IMR-90 (cell line): ENCODE results near the gene PGAP1. TPM values are rescaled to one million over a fixed set of nuclear protein-coding genes. Genes with fewer than 3 reads are reported as not detected.

Source experiments
- ATAC-seq: fragments of 200-7000 bp; cut with Tn5 transposase; 2 replicates; pipeline ENCODE4 v1.9.1; 2020; ENCODE audit warnings: low read depth, mild to moderate bottlenecking, moderate library complexity
- BruUV-seq: library from RNA; stranded (reverse); fragments of 400-500 nt; replicated peaks from 2 replicates; lab custom pipeline; 2021; lab: Mats Ljungman, UMichigan
- CTCF ChIA-PET: fragments of 300-600 bp; formaldehyde crosslinking; extraction: SDS; loops from one replicate; lab custom pipeline; 2021; ENCODE audit warnings: antibody characterized with exemption; lab: Yijun Ruan, JAX
- POLR2A ChIA-PET: fragments of 300-600 bp; sonication (Branson Sonifier 250); formaldehyde crosslinking; loops from one replicate; lab custom pipeline; 2022; ENCODE audit warnings: antibody characterized with exemption; ENCODE audit not compliant: unreplicated experiment; lab: Charles Lee
- DNase-seq: peaks from one replicate; pipeline ENCODE4 v3.0.0; 2013
- H2AFZ ChIP-seq: replicated peaks from 2 replicates; pipeline ENCODE3; 2013; ENCODE audit warnings: low read length, mild to moderate bottlenecking; ENCODE audit not compliant: poor library complexity
- H2AK5ac ChIP-seq: 2 replicates; pipeline ENCODE4 v1.6.1; 2013; ENCODE audit warnings: low read depth, low read length, inconsistent platforms
- H2AK9ac ChIP-seq: replicated peaks from 2 replicates; pipeline ENCODE3; 2013; ENCODE audit warnings: mild to moderate bottlenecking, low read depth, low read length, moderate library complexity; ENCODE audit not compliant: poor library complexity
- H2BK120ac ChIP-seq: 2 replicates; pipeline ENCODE4 v1.6.1; 2013; ENCODE audit warnings: low read depth, low read length, inconsistent platforms
- H2BK15ac ChIP-seq: 3 replicates; pipeline ENCODE4 v1.6.1; 2013; ENCODE audit warnings: low read depth, low read length, inconsistent platforms
- H2BK20ac ChIP-seq: 2 replicates; pipeline ENCODE4 v1.6.1; 2013; ENCODE audit warnings: low read depth, mild to moderate bottlenecking, inconsistent platforms, low read length, moderate library complexity
- H2BK5ac ChIP-seq: 2 replicates; pipeline ENCODE4 v1.6.1; 2013; ENCODE audit warnings: mild to moderate bottlenecking, low read depth, low read length, inconsistent platforms; ENCODE audit not compliant: poor library complexity, severe bottlenecking
- H3K14ac ChIP-seq: replicated peaks from 2 replicates; pipeline ENCODE4 v1.6.1; 2013; ENCODE audit warnings: low read depth, low read length, inconsistent platforms
- H3K18ac ChIP-seq: 2 replicates; pipeline ENCODE4 v1.6.1; 2013; ENCODE audit warnings: low read depth, low read length, control low read depth
- H3K23ac ChIP-seq: 2 replicates; pipeline ENCODE4 v1.6.1; 2013; ENCODE audit warnings: low read depth, low read length, inconsistent platforms
- H3K27ac ChIP-seq: 2 replicates; pipeline ENCODE4 v1.5.1; 2013; ENCODE audit warnings: mild to moderate bottlenecking, control low read depth, low read length; ENCODE audit not compliant: insufficient read depth
- H3K27me3 ChIP-seq: 2 replicates; pipeline ENCODE4 v1.6.1; 2013; ENCODE audit warnings: low read length; ENCODE audit not compliant: control insufficient read depth, insufficient read depth
- H3K36me3 ChIP-seq: 2 replicates; pipeline ENCODE4 v1.6.1; 2013; ENCODE audit warnings: low read length, mixed read lengths; ENCODE audit not compliant: control insufficient read depth, insufficient read depth
- H3K4ac ChIP-seq: 2 replicates; pipeline ENCODE4 v1.6.1; 2013; ENCODE audit warnings: low read depth, low read length, inconsistent platforms
- H3K4me1 ChIP-seq: 2 replicates; pipeline ENCODE4 v1.6.1; 2013; ENCODE audit warnings: low read length, mixed read lengths; ENCODE audit not compliant: control insufficient read depth, insufficient read depth
- H3K4me2 ChIP-seq: 2 replicates; pipeline ENCODE4 v1.6.1; 2013; ENCODE audit warnings: low read depth, mild to moderate bottlenecking, control low read depth, low read length, moderate library complexity
- H3K4me3 ChIP-seq: 2 replicates; pipeline ENCODE4 v1.5.1; 2013; ENCODE audit warnings: low read depth, mild to moderate bottlenecking, control low read depth, low read length, moderate library complexity; ENCODE audit not compliant: insufficient read depth
- H3K56ac ChIP-seq: 2 replicates; pipeline ENCODE4 v1.6.1; 2013; ENCODE audit warnings: low read length, inconsistent platforms; ENCODE audit not compliant: insufficient read depth; ENCODE audit errors: extremely low read depth
- H3K79me1 ChIP-seq, 2 experiments: 2 replicates each; pipeline ENCODE4 v1.6.1; 2013; ENCODE audit warnings: low read length in 2 of 2, inconsistent platforms in 1 of 2, low read depth in 1 of 2
- H3K9ac ChIP-seq: 2 replicates; pipeline ENCODE4 v1.6.1; 2013; ENCODE audit warnings: low read depth, low read length, control low read depth
- H3K9me1 ChIP-seq: 2 replicates; pipeline ENCODE4 v1.6.1; 2013; ENCODE audit warnings: low read length, inconsistent platforms; ENCODE audit not compliant: insufficient read depth
- H3K9me3 ChIP-seq: 2 replicates; pipeline ENCODE4 v1.6.1; 2013; ENCODE audit warnings: low read length; ENCODE audit not compliant: control insufficient read depth, insufficient read depth
- H4K20me1 ChIP-seq: 2 replicates; pipeline ENCODE4 v1.6.1; 2013; ENCODE audit warnings: low read length, inconsistent platforms; ENCODE audit not compliant: insufficient read depth
- H4K5ac ChIP-seq: 2 replicates; pipeline ENCODE4 v1.6.1; 2013; ENCODE audit warnings: mild to moderate bottlenecking, low read depth, low read length, control low read depth
- H4K8ac ChIP-seq, 2 experiments: 2 replicates each; pipeline ENCODE4 v1.6.1; 2013; ENCODE audit warnings: low read depth in 2 of 2, low read length in 2 of 2, control low read depth in 1 of 2, inconsistent platforms in 1 of 2
- H4K91ac ChIP-seq: 2 replicates; pipeline ENCODE4 v1.6.1; 2013; ENCODE audit warnings: low read depth, low read length, inconsistent platforms; ENCODE audit not compliant: insufficient read depth
- CEBPB ChIP-seq: IDR thresholded peaks from 2 replicates; pipeline ENCODE4 v1.6.1; 2012; ENCODE audit warnings: low read depth, low read length, improper control_type of control experiment
- CHD1 ChIP-seq: IDR thresholded peaks from 2 replicates; pipeline ENCODE4 v1.6.1; 2012; ENCODE audit warnings: low read depth, low read length, improper control_type of control experiment
- FOS ChIP-seq: fragments of 150-350 bp; IDR thresholded peaks from 2 replicates; pipeline ENCODE4 v1.6.1; 2016; ENCODE audit warnings: low read depth, low read length
- MAFK ChIP-seq: IDR thresholded peaks from 2 replicates; pipeline ENCODE4 v1.6.1; 2012; ENCODE audit warnings: low read depth, low read length, improper control_type of control experiment
- MAZ ChIP-seq: IDR thresholded peaks from 2 replicates; pipeline ENCODE4 v1.6.1; 2012; ENCODE audit warnings: low read depth, mild to moderate bottlenecking, low read length, improper control_type of control experiment, moderate library complexity, borderline replicate concordance
- MXI1 ChIP-seq: IDR thresholded peaks from 2 replicates; pipeline ENCODE4 v1.6.1; 2012; ENCODE audit warnings: low read depth, mild to moderate bottlenecking, low read length, moderate library complexity, borderline replicate concordance
- NFE2L2 ChIP-seq: fragments of 150-350 bp; IDR thresholded peaks from 2 replicates; pipeline ENCODE4 v1.6.1; 2016; ENCODE audit warnings: low read depth, mild to moderate bottlenecking, low read length
- POLR2A ChIP-seq: IDR thresholded peaks from 2 replicates; pipeline ENCODE4 v1.6.1; 2012; ENCODE audit warnings: mild to moderate bottlenecking, low read depth, low read length
- RAD21 ChIP-seq: IDR thresholded peaks from 2 replicates; pipeline ENCODE4 v1.6.1; 2012; ENCODE audit warnings: low read length, improper control_type of control experiment
- RCOR1 ChIP-seq: IDR thresholded peaks from 2 replicates; pipeline ENCODE4 v1.6.1; 2012; ENCODE audit warnings: mild to moderate bottlenecking, low read length, improper control_type of control experiment; ENCODE audit not compliant: insufficient replicate concordance
- RFX5 ChIP-seq: IDR thresholded peaks from 2 replicates; pipeline ENCODE4 v1.8.0; 2012; ENCODE audit warnings: low read depth, mild to moderate bottlenecking, low read length, moderate library complexity
- SMC3 ChIP-seq: fragments of 150-350 bp; IDR thresholded peaks from 2 replicates; pipeline ENCODE4 v1.6.1; 2016; ENCODE audit warnings: low read depth, mild to moderate bottlenecking, antibody characterized with exemption, low read length, moderate library complexity
- WGBS, 2 experiments: methylation state at CpG; one replicate each; pipeline versions ENCODE4 v1.1.5 to v1.1.7; 2013; ENCODE audit warnings: missing lambda C conversion rate in 2 of 2; ENCODE audit not compliant: insufficient read length in 1 of 2; ENCODE audit errors: extremely low coverage in 2 of 2; 5-methylcytosine and 5-hydroxymethylcytosine counted together
- dilution Hi-C: fragments of 300-500 bp; cut with HindIII; formaldehyde crosslinking; loops from one replicate; pipeline ENCODE4 v1.14.3; 2018; ENCODE audit warnings: low sequenced_read_pairs; ENCODE audit not compliant: unreplicated experiment
- in situ Hi-C: fragments of 300-500 bp; cut with MboI; formaldehyde crosslinking; loops from 3 replicates; pipeline ENCODE4 v1.14.3; 2019; ENCODE audit warnings: low sequenced_read_pairs, inconsistent platforms, mixed read lengths
- intact Hi-C: fragments of 100-400 bp; cut with micrococcal nuclease; formaldehyde crosslinking; loops from 2 replicates; pipeline ENCODE4 v1.10.0; 2022
- polyA plus RNA-seq, 3 experiments: library from polyadenylated mRNA; depleted of rRNA; stranded (reverse); fragments of >200 nt; gene quantifications; 2 replicates each; pipeline ENCODE4 v1.2.3, GENCODE V29; 2012; ENCODE audit warnings: low replicate concordance in 1 of 3
- total RNA-seq: library from RNA; depleted of rRNA; stranded (reverse); fragments of >200 nt; gene quantifications from 2 replicates; pipeline ENCODE4 v1.2.3, GENCODE V29; 2012
- TF ChIP-seq, protein P1 (sequence below): fragments of 150-350 bp; IDR thresholded peaks from 2 replicates; pipeline ENCODE4 v1.6.1; 2016; ENCODE audit warnings: low read depth, mild to moderate bottlenecking, low read length, moderate library complexity, borderline replicate concordance
- TF ChIP-seq, protein P2 (sequence below): fragments of 150-350 bp; IDR thresholded peaks from 2 replicates; pipeline ENCODE4 v1.6.1; 2017; ENCODE audit warnings: mild to moderate bottlenecking, antibody characterized with exemption, low read length, low read depth
- TF ChIP-seq, protein P3 (sequence below): conservative IDR thresholded peaks from 2 replicates; pipeline ENCODE4 v1.5.1; 2012; ENCODE audit warnings: mild to moderate bottlenecking, low read depth, low read length, improper control_type of control experiment

Gene PGAP1
- total and polyA plus RNA-seq, 2 of the 4 experiments (the other 2 are of a cell fraction) = 1.9 to 5.7 TPM

DNA sequence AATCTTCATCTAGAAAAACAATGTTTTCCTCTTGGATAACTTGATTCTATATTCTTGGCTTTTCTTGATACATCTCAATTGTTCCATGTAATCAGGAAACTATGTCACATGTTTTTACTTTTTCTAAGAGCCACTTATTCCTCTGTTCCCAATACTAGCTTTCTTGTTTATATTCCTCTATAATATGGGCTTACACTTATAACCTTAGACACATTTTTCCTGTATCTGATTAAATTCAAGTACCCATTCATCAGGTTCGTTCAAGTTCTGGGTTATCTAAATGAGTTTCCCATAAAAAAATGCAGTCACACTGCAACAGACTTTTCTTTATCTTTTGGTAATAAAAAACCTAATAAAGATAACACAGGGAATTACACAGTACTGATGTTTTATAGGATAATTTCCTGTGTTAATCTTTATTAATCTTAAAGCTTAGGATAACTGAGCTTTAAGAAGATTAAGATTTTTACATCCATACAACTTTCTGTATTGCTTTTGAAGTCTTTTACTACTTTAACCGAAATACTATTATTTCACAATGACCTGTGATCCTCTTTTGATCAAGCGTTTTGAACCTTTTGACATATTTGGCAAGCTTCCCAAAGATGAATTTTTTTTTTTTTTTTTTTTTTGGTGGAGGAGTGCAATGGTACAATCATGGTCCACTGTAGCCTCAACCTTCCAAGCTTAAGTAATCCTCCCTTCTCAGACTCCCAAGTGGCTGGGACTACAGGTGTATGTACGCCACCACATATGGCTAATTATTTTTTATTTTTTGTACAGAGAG lies 73.0 kb downstream of the PGAP1 start:
- no peaks in the 10 kb centered on the region for H4K20me1 ChIP-seq
- no peak overlapping the region for H2BK20ac ChIP-seq
- ChIA-PET POLR2A (interaction anchor here (0.6 kb wide), 1 partner anchor 24 kb away, joined by 6 read pairs; no protein-coding TSS in a partner anchor), CTCF (interaction anchor here (0.5 to 0.8 kb wide), 2 partner anchors 19 to 63 kb away, joined by 3 read pairs; no protein-coding TSS in a partner anchor)
- H3K27ac ChIP-seq = no peak overlapping the region
- in situ Hi-C loops (no loop called here), dilution Hi-C loops (no loop called here), intact Hi-C loops (loop anchor here (5.0 to 10.0 kb wide), 2 partner anchors 74 to 261 kb away; partner anchors contain the start of gene PGAP1)
- H3K4ac ChIP-seq = no peak overlapping the region
- no peak overlapping the region for H3K18ac ChIP-seq
- H3K79me1 ChIP-seq = no peaks in the 10 kb centered on the region; a peak in 1 of 4 replicates
- no CpG with 5 or more reads among the region's 4 CpGs for WGBS, 2 experiments
- H3K9me3 ChIP-seq = no peaks in the 10 kb centered on the region
- no peak overlapping the region for H3K9ac ChIP-seq
- H2BK120ac ChIP-seq = no peak overlapping the region
- H3K4me3 ChIP-seq = no peak overlapping the region
- H3K23ac ChIP-seq = no peak overlapping the region
- H4K5ac ChIP-seq = no peak overlapping the region
- H2BK5ac ChIP-seq = no peak overlapping the region
- H3K4me2 ChIP-seq = no peak overlapping the region
- H3K56ac ChIP-seq = no peak overlapping the region
- H2BK15ac ChIP-seq = no peak overlapping the region
- no peak overlapping the region for H2AK9ac ChIP-seq
- H2AK5ac ChIP-seq = no peak overlapping the region
- no peak overlapping the region for H3K14ac ChIP-seq
- H3K27me3 ChIP-seq = no peaks in the 10 kb centered on the region
- no peak overlapping the region for H4K91ac ChIP-seq
- no peak overlapping the region for H4K8ac ChIP-seq
- no TSS peak for BruUV-seq
- no peaks in the 10 kb centered on the region for H3K4me1 ChIP-seq
- H3K36me3 ChIP-seq = no peaks in the 10 kb centered on the region
- ATAC-seq = no peak
- H3K9me1 ChIP-seq = no peaks in the 10 kb centered on the region
- DNase-seq = no peak
- no peak overlapping the region for H2AFZ ChIP-seq
- TF ChIP-seq RFX5 (no peak), CHD1 (no peak), RAD21 (no peak), NFE2L2 (no peak), POLR2A (no peak), CEBPB (no peak), RCOR1 (no peak), MXI1 (no peak), SMC3 (no peak), MAZ (no peak), FOS (no peak), MAFK (no peak)
- TF ChIP-seq, protein P1, sequence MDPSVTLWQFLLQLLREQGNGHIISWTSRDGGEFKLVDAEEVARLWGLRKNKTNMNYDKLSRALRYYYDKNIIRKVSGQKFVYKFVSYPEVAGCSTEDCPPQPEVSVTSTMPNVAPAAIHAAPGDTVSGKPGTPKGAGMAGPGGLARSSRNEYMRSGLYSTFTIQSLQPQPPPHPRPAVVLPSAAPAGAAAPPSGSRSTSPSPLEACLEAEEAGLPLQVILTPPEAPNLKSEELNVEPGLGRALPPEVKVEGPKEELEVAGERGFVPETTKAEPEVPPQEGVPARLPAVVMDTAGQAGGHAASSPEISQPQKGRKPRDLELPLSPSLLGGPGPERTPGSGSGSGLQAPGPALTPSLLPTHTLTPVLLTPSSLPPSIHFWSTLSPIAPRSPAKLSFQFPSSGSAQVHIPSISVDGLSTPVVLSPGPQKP = no peak
- TF ChIP-seq, protein P2, sequence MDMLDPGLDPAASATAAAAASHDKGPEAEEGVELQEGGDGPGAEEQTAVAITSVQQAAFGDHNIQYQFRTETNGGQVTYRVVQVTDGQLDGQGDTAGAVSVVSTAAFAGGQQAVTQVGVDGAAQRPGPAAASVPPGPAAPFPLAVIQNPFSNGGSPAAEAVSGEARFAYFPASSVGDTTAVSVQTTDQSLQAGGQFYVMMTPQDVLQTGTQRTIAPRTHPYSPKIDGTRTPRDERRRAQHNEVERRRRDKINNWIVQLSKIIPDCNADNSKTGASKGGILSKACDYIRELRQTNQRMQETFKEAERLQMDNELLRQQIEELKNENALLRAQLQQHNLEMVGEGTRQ = no peak
- TF ChIP-seq, protein P3, sequence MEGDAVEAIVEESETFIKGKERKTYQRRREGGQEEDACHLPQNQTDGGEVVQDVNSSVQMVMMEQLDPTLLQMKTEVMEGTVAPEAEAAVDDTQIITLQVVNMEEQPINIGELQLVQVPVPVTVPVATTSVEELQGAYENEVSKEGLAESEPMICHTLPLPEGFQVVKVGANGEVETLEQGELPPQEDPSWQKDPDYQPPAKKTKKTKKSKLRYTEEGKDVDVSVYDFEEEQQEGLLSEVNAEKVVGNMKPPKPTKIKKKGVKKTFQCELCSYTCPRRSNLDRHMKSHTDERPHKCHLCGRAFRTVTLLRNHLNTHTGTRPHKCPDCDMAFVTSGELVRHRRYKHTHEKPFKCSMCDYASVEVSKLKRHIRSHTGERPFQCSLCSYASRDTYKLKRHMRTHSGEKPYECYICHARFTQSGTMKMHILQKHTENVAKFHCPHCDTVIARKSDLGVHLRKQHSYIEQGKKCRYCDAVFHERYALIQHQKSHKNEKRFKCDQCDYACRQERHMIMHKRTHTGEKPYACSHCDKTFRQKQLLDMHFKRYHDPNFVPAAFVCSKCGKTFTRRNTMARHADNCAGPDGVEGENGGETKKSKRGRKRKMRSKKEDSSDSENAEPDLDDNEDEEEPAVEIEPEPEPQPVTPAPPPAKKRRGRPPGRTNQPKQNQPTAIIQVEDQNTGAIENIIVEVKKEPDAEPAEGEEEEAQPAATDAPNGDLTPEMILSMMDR = no peak
